Neural crest cell (in vitro differentiated cells): ENCODE results near the gene EVPL. TPM values are rescaled to one million over a fixed set of nuclear protein-coding genes. Genes with fewer than 3 reads are reported as not detected.
A peak's percentile ranks its signal among the peaks of the same experiment; 100 is the strongest.
"Not testable (repeated sequence)": the region's sequence is repeated elsewhere in the genome, so short reads cannot be mapped to it uniquely, and the experiment has no call there.

Experiments
- DNase-seq: peaks from one replicate; pipeline ENCODE4 v3.0.0; 2021; ENCODE audit warnings: low read depth, mixed read lengths, low spot score
- H3K27ac Mint-ChIP-seq: one replicate; pipeline ENCODE4 v1.8.0; 2021; ENCODE audit warnings: mild to moderate bottlenecking, mixed read lengths; ENCODE audit not compliant: unreplicated experiment
- H3K27me3 Mint-ChIP-seq: 2 replicates; pipeline ENCODE4 v1.8.0; 2021; ENCODE audit warnings: low read depth, mild to moderate bottlenecking, mixed read lengths
- H3K36me3 Mint-ChIP-seq: 2 replicates; pipeline ENCODE4 v1.8.0; 2021; ENCODE audit warnings: low read depth, mild to moderate bottlenecking, mixed read lengths
- H3K4me1 Mint-ChIP-seq: 2 replicates; pipeline ENCODE4 v1.8.0; 2021; ENCODE audit warnings: mixed read lengths
- H3K4me3 Mint-ChIP-seq: one replicate; pipeline ENCODE4 v1.8.0; 2021; ENCODE audit warnings: mild to moderate bottlenecking, mixed read lengths
- H3K9me3 Mint-ChIP-seq: 2 replicates; pipeline ENCODE4 v1.8.0; 2021; ENCODE audit warnings: mixed read lengths
- total RNA-seq: library from RNA; stranded (reverse); gene quantifications from 2 replicates; pipeline ENCODE4 v1.2.1, GENCODE V29; 2021
- TF ChIP-seq, protein P1 (sequence below): fragments of 200-600 bp; sonication (generic); conservative IDR thresholded peaks from 2 replicates; pipeline ENCODE4 v1.5.0; 2021; ENCODE audit warnings: antibody characterized with exemption, mild to moderate bottlenecking

EVPL gene
- total RNA-seq, 1 donor from 2014 or later: not detected

DNA sequence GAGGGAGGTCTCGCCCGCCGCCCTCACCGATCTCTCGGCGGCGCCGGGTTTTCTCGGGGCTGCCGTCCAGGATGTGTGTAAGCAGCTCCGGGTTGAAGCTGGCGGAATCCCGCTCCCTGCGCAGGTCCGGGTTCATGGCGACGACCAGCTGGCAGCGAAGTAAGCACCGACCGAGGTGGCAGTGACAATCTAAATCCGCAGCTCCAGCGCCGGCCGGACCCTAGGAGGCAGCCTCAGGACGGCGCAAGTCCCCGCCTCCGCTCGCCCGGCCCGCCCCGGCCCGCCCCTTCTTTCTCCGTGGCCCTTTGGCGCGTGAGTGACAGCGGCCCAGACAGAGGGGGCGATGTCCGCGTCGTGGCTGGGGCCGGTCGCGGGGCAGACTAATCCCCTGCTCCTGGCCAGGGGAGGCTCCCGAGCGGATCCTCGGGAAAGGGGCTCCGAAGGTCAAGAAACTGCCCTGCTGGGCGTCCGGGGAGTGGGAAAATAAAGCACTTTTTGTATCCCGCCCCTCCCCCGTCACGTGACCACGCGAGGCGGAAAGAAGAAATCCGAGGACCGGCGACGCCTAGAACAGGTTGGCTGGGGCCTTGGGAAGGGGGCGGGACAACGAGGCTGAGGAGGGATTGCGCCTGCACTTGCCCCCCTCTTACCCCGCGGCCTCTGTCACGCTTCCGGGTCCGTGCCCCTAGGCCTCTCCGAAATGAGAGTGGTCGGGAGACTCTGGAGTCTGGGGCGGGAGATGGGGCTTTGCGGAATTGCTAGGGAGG, 48.0 kb downstream of the EVPL start, which contains the start of the genes ACOX1 and TEN1:
TSS of gene ACOX1 (minus strand) at position 229 of the 767 bp plus-strand sequence. CDS start at position 136, 93 bp downstream.
TSS of gene TEN1 (plus strand) at position 303 of the 767 bp plus-strand sequence. CDS start 6,953 bp downstream, outside the sequence.
- peak within 1 kb of the TSS; percentile 99 for H3K4me3 Mint-ChIP-seq
- TF ChIP-seq, protein P1, sequence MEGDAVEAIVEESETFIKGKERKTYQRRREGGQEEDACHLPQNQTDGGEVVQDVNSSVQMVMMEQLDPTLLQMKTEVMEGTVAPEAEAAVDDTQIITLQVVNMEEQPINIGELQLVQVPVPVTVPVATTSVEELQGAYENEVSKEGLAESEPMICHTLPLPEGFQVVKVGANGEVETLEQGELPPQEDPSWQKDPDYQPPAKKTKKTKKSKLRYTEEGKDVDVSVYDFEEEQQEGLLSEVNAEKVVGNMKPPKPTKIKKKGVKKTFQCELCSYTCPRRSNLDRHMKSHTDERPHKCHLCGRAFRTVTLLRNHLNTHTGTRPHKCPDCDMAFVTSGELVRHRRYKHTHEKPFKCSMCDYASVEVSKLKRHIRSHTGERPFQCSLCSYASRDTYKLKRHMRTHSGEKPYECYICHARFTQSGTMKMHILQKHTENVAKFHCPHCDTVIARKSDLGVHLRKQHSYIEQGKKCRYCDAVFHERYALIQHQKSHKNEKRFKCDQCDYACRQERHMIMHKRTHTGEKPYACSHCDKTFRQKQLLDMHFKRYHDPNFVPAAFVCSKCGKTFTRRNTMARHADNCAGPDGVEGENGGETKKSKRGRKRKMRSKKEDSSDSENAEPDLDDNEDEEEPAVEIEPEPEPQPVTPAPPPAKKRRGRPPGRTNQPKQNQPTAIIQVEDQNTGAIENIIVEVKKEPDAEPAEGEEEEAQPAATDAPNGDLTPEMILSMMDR: peak; percentile 54
- peak within 1 kb of the TSS; percentile 99 for H3K27ac Mint-ChIP-seq
- no peaks in the 10 kb centered on the region for H3K27me3 Mint-ChIP-seq
- peak; percentile 94 for DNase-seq
- no peaks in the 10 kb centered on the region for H3K9me3 Mint-ChIP-seq
- no peaks in the 10 kb centered on the region for H3K36me3 Mint-ChIP-seq
- H3K4me1 Mint-ChIP-seq: peaks cover 59% of the 10 kb centered on the region

- Mint-ChIP-seq H3K4me1 (peaks cover 50% of the 10 kb centered on the region), H3K9me3 (no peaks in the 10 kb centered on the region), H3K27ac (no peak overlapping the region), H3K36me3 (peaks cover 7% of the 10 kb centered on the region), H3K4me3 (peak overlapping the region; percentile 76), H3K27me3 (no peaks in the 10 kb centered on the region)
- TF ChIP-seq, protein P1: no peak
- no peak for DNase-seq
Observed at GRCh38 chr17:75976175-75976848, 50.8 kb downstream of the EVPL start.

- Mint-ChIP-seq H3K4me3 (peak overlapping the region; percentile 59), H3K27ac (no peak overlapping the region), H3K9me3 (no peaks in the 10 kb centered on the region)
Observed at GRCh38 chr17:75975757-75976174, 51.3 kb downstream of the EVPL start.

DNA sequence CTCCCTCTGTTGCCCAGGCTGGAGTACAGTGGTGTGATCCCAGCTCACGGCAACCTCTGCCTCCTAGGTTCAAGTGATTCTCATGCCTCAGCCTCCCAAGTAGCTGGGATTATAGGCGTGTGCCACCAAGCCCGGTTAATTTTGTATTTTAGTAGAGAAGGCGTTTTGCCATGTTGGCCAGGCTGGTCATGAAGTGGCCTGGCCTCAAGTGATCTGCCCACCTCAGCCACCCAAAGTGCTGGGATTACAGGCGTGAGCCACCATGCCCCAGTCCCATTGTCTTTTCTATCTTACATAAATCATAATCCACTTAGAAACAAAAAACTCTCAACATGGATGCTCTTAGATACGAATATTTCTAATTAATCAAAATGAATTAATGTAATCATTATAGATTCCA, 51.9 kb downstream of the EVPL start:
- not testable (repeated sequence) for H3K9me3 Mint-ChIP-seq, H3K27me3 Mint-ChIP-seq, H3K27ac Mint-ChIP-seq, H3K36me3 Mint-ChIP-seq, DNase-seq
- peaks cover 41% of the 10 kb centered on the region for H3K4me1 Mint-ChIP-seq
- H3K4me3 Mint-ChIP-seq: peak overlapping the region; percentile 59

More at GRCh38 chr17:75975757-75976174, 51.3 kb downstream of the EVPL start:
- Mint-ChIP-seq H3K4me1 (peaks cover 47% of the 10 kb centered on the region), H3K36me3 (peaks cover 7% of the 10 kb centered on the region), H3K27me3 (no peaks in the 10 kb centered on the region)
- no peak for DNase-seq
- TF ChIP-seq, protein P1: no peak

- no peak overlapping the region for H3K27ac Mint-ChIP-seq
- H3K9me3 Mint-ChIP-seq: no peaks in the 10 kb centered on the region
- peaks cover 7% of the 10 kb centered on the region for H3K36me3 Mint-ChIP-seq
- no peak overlapping the region for H3K4me3 Mint-ChIP-seq
- no peaks in the 10 kb centered on the region for H3K27me3 Mint-ChIP-seq
- no peak for DNase-seq
- peaks cover 9% of the 10 kb centered on the region for H3K4me1 Mint-ChIP-seq
- TF ChIP-seq, protein P1: no peak
Observed at GRCh38 chr17:75970626-75971025, 56.5 kb downstream of the EVPL start.
